H9 (cell line): ENCODE results near the gene POLN. TPM values are rescaled to one million over a fixed set of nuclear protein-coding genes. Genes with fewer than 3 reads are reported as not detected.

Experiments
- DNase-seq: peaks from one replicate; pipeline ENCODE4 v3.0.0-alpha.2; 2017
- H2AFZ ChIP-seq: one replicate; pipeline ENCODE4 v1.6.1; 2013; ENCODE audit warnings: mild to moderate bottlenecking, low read length, control low read depth, moderate library complexity
- H2AK5ac ChIP-seq: 2 replicates; pipeline ENCODE4 v1.6.1; 2013; ENCODE audit warnings: low read length, control low read depth, mixed read lengths; ENCODE audit not compliant: insufficient read length
- H2BK120ac ChIP-seq: one replicate; pipeline ENCODE4 v1.6.1; 2013; ENCODE audit warnings: low read depth, mild to moderate bottlenecking, low read length, control low read depth, inconsistent platforms; ENCODE audit not compliant: poor library complexity, severe bottlenecking
- H2BK12ac ChIP-seq: 2 replicates; pipeline ENCODE4 v1.6.1; 2013; ENCODE audit warnings: low read length, control low read depth, mixed read lengths, low read depth; ENCODE audit not compliant: insufficient read length
- H2BK15ac ChIP-seq: 2 replicates; pipeline ENCODE4 v1.6.1; 2013; ENCODE audit warnings: low read depth, low read length, control low read depth
- H2BK20ac ChIP-seq: one replicate; pipeline ENCODE4 v1.6.1; 2013; ENCODE audit warnings: low read depth, mild to moderate bottlenecking, low read length, control low read depth, inconsistent platforms; ENCODE audit not compliant: poor library complexity, severe bottlenecking
- H2BK5ac ChIP-seq: 2 replicates; pipeline ENCODE4 v1.6.1; 2013; ENCODE audit warnings: low read length, control low read depth, mixed read lengths; ENCODE audit not compliant: insufficient read length
- H3K14ac ChIP-seq: 2 replicates; pipeline ENCODE4 v1.6.1; 2013; ENCODE audit warnings: low read length, control low read depth; ENCODE audit not compliant: insufficient read depth
- H3K18ac ChIP-seq: 2 replicates; pipeline ENCODE4 v1.6.1; 2013; ENCODE audit warnings: low read depth, mild to moderate bottlenecking, mixed read lengths, low read length, control low read depth; ENCODE audit not compliant: insufficient read length
- H3K23ac ChIP-seq: 2 replicates; pipeline ENCODE4 v1.6.1; 2013; ENCODE audit warnings: low read length, control low read depth, mixed read lengths, low read depth; ENCODE audit not compliant: insufficient read length
- H3K23me2 ChIP-seq: 2 replicates; pipeline ENCODE4 v1.6.1; 2013; ENCODE audit warnings: low read depth, mild to moderate bottlenecking, mixed read lengths, low read length, control low read depth; ENCODE audit not compliant: insufficient read length, poor library complexity, severe bottlenecking
- H3K27ac ChIP-seq: 2 replicates; pipeline ENCODE4 v1.5.1; 2013; ENCODE audit warnings: low read length, control low read depth, mixed read lengths, low read depth; ENCODE audit not compliant: insufficient read length
- H3K27me3 ChIP-seq: 2 replicates; pipeline ENCODE4 v1.6.1; 2013; ENCODE audit warnings: low read length, control low read depth, inconsistent platforms; ENCODE audit not compliant: insufficient read depth
- H3K4ac ChIP-seq: 2 replicates; pipeline ENCODE4 v1.6.1; 2013; ENCODE audit warnings: low read depth, mild to moderate bottlenecking, control low read depth, inconsistent platforms, low read length, moderate library complexity
- H3K4me1 ChIP-seq: 2 replicates; pipeline ENCODE4 v1.6.1; 2013; ENCODE audit warnings: low read length, control low read depth, inconsistent platforms; ENCODE audit not compliant: insufficient read depth
- H3K4me2 ChIP-seq: 2 replicates; pipeline ENCODE4 v1.6.1; 2013; ENCODE audit warnings: low read length, control low read depth, mixed read lengths; ENCODE audit not compliant: insufficient read length, insufficient read depth
- H3K56ac ChIP-seq: 2 replicates; pipeline ENCODE4 v1.6.1; 2013; ENCODE audit warnings: low read depth, mild to moderate bottlenecking, mixed read lengths, low read length, control low read depth; ENCODE audit not compliant: insufficient read length
- H3K79me1 ChIP-seq: 2 replicates; pipeline ENCODE4 v1.6.1; 2013; ENCODE audit warnings: low read depth, mild to moderate bottlenecking, moderate library complexity, low read length, control low read depth, inconsistent platforms; ENCODE audit not compliant: insufficient read depth, poor library complexity, severe bottlenecking
- H3K79me2 ChIP-seq: 2 replicates; pipeline ENCODE4 v1.6.1; 2013; ENCODE audit warnings: low read length, control low read depth, inconsistent platforms; ENCODE audit not compliant: insufficient read depth
- H3K9ac ChIP-seq: 2 replicates; pipeline ENCODE4 v1.6.1; 2013; ENCODE audit warnings: low read length, control low read depth, mixed read lengths; ENCODE audit not compliant: insufficient read length; ENCODE audit errors: extremely low read depth
- H3K9me3 ChIP-seq: one replicate; pipeline ENCODE4 v1.6.1; 2013; ENCODE audit warnings: low read depth, low read length, inconsistent platforms; ENCODE audit not compliant: control insufficient read depth
- H3T11ph ChIP-seq: one replicate; pipeline ENCODE4 v1.6.1; 2013; ENCODE audit warnings: mild to moderate bottlenecking, low read length, control low read depth, inconsistent platforms
- H4K20me1 ChIP-seq: one replicate; pipeline ENCODE4 v1.6.1; 2013; ENCODE audit not compliant: control insufficient read depth, insufficient read length, insufficient read depth
- H4K5ac ChIP-seq: 2 replicates; pipeline ENCODE4 v1.6.1; 2013; ENCODE audit warnings: low read depth, mild to moderate bottlenecking, mixed read lengths, low read length, control low read depth; ENCODE audit not compliant: insufficient read length
- H4K8ac ChIP-seq: replicated peaks from 2 replicates; pipeline ENCODE4 v1.6.1; 2013; ENCODE audit warnings: low read length, control low read depth, mixed read lengths, low read depth; ENCODE audit not compliant: insufficient read length
- H4K91ac ChIP-seq: 2 replicates; pipeline ENCODE4 v1.6.1; 2013; ENCODE audit warnings: low read depth, mild to moderate bottlenecking, moderate library complexity, mixed read lengths, low read length, control low read depth; ENCODE audit not compliant: insufficient read length
- H3K27ac Mint-ChIP-seq, 3 experiments: 2 replicates in 2 of 3; 3 replicates in 1 of 3; pipeline ENCODE4 v1.8.0; 2020 to 2021; ENCODE audit warnings: mixed read lengths in 3 of 3, mild to moderate bottlenecking in 1 of 3, moderate library complexity in 1 of 3
- H3K27me3 Mint-ChIP-seq: 2 replicates; pipeline ENCODE4 v1.8.0; 2021; ENCODE audit warnings: low read depth, mild to moderate bottlenecking, moderate library complexity, mixed read lengths
- H3K36me3 Mint-ChIP-seq, 3 experiments: 2 replicates in 2 of 3; 3 replicates in 1 of 3; pipeline ENCODE4 v1.8.0; 2020 to 2021; ENCODE audit warnings: low read depth in 3 of 3, mixed read lengths in 3 of 3; ENCODE audit not compliant: insufficient read depth in 1 of 3
- H3K4me1 Mint-ChIP-seq, 2 experiments: 2 replicates each; pipeline ENCODE4 v1.8.0; 2020; ENCODE audit warnings: mixed read lengths in 2 of 2
- H3K4me3 Mint-ChIP-seq, 2 experiments: 2 replicates in 1 of 2; 3 replicates in 1 of 2; pipeline ENCODE4 v1.8.0; 2020 to 2021; ENCODE audit warnings: mild to moderate bottlenecking in 2 of 2, mixed read lengths in 2 of 2, moderate library complexity in 1 of 2
- H3K9me3 Mint-ChIP-seq, 2 experiments: 2 replicates in 1 of 2; 3 replicates in 1 of 2; pipeline ENCODE4 v1.8.0; 2020; ENCODE audit warnings: mild to moderate bottlenecking in 2 of 2, mixed read lengths in 2 of 2, moderate library complexity in 1 of 2
- WGBS: extraction: QIAGEN DNeasy Blood & Tissue Kit; methylation state at CpG from one replicate; pipeline ENCODE4 v1.1.7; 2013; ENCODE audit warnings: missing lambda C conversion rate, low lambda C conversion rate, mixed read lengths; ENCODE audit not compliant: insufficient read length; ENCODE audit errors: extremely low coverage; 5-methylcytosine and 5-hydroxymethylcytosine counted together
- total RNA-seq: library from RNA; stranded (reverse); gene quantifications from 2 replicates; pipeline ENCODE4 v1.2.1, GENCODE V29; 2021
- TF ChIP-seq, protein P1 (sequence below): fragments of 200-600 bp; sonication (generic); conservative IDR thresholded peaks from 3 replicates; pipeline ENCODE4 v1.8.0; 2021; ENCODE audit warnings: antibody characterized with exemption, mild to moderate bottlenecking

Gene POLN
- total RNA-seq, 1 experiment from 2014 or later: 0.74 TPM

DNA sequence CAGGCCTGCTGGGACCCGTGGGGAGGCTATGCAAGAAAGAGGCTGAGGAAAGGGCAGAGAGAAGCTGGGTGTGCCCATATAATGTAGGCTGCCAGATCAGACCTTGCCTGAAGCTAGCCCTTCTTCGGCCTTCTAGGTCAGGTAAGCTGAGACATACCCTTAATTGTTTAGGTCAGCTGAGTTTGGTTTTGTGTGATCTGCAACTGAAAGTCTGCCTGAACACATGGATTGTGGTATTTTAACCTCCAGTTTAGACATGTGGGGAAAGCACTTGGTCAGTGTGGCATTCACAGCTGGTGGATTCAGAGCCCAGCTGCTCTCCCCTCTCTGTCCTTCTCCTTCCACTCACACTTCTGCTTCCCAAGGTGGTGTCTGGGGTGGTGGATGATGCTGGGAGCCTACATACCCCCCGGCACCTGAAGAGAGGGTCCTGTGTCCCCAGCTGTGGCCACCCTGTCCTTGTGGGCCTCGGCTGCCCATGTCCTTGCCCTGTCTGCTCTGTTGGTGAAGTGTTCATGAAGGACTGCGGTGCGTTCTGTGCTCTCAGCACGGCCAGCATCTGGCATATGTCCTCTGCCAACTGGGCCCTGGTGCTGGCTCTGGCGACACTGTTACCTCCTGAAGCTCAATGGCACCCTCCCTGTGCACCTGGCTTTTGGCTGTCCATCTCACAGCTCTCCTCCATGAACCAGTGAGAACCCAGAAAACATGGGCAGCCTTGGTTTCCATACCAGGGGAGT is 100.7 kb downstream of the POLN start:
- Histone ChIP-seq H3K18ac (no peak overlapping the region), H3K4ac (no peak overlapping the region), H3K79me1 (no peaks in the 10 kb centered on the region), H4K91ac (no peak overlapping the region), H3K9ac (no peak overlapping the region), H2AK5ac (no peak overlapping the region), H2AFZ (no peak overlapping the region), H3K4me2 (no peak overlapping the region), H3K56ac (no peak overlapping the region), H3K23ac (no peak overlapping the region), H2BK5ac (no peak overlapping the region), H4K8ac (no peak overlapping the region), H3K79me2 (no peaks in the 10 kb centered on the region), H2BK120ac (no peak overlapping the region), H4K20me1 (no peaks in the 10 kb centered on the region), H3T11ph (no peak overlapping the region), H3K27me3 (peaks cover 30% of the 10 kb centered on the region; the same call in 1 of the 2 replicates), H3K14ac (no peak overlapping the region; the same call in 1 of the 2 replicates), H3K4me1 (no peaks in the 10 kb centered on the region), H3K9me3 (no peaks in the 10 kb centered on the region), H2BK12ac (no peak overlapping the region), H2BK15ac (no peak overlapping the region), H3K23me2 (peaks cover 2% of the 10 kb centered on the region), H3K27ac (no peak overlapping the region), H2BK20ac (no peak overlapping the region), H4K5ac (no peak overlapping the region)
- WGBS: no CpG with 5 or more reads among the region's 8 CpGs
- H3K4me1 Mint-ChIP-seq: peaks cover 11% of the 10 kb centered on the region in 2 experiments
- DNase-seq: no peak
- H3K27me3 Mint-ChIP-seq: peaks cover 94% of the 10 kb centered on the region
- no peaks in the 10 kb centered on the region for H3K9me3 Mint-ChIP-seq
- no peak overlapping the region for H3K4me3 Mint-ChIP-seq
- TF ChIP-seq, protein P1, sequence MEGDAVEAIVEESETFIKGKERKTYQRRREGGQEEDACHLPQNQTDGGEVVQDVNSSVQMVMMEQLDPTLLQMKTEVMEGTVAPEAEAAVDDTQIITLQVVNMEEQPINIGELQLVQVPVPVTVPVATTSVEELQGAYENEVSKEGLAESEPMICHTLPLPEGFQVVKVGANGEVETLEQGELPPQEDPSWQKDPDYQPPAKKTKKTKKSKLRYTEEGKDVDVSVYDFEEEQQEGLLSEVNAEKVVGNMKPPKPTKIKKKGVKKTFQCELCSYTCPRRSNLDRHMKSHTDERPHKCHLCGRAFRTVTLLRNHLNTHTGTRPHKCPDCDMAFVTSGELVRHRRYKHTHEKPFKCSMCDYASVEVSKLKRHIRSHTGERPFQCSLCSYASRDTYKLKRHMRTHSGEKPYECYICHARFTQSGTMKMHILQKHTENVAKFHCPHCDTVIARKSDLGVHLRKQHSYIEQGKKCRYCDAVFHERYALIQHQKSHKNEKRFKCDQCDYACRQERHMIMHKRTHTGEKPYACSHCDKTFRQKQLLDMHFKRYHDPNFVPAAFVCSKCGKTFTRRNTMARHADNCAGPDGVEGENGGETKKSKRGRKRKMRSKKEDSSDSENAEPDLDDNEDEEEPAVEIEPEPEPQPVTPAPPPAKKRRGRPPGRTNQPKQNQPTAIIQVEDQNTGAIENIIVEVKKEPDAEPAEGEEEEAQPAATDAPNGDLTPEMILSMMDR: no peak
- H3K27ac Mint-ChIP-seq: no peak overlapping the region
- no peaks in the 10 kb centered on the region for H3K36me3 Mint-ChIP-seq
